Activated naive CD8-positive, alpha-beta T cell treated with anti-CD3 and anti-CD28 coated beads, Interleukin-2, amount 10 ng/mL, durations not matched to agents 7 days and 5 days (primary cell): Measurements from ENCODE around the gene RCAN1. TPM values are rescaled to one million over a fixed set of nuclear protein-coding genes. Genes with fewer than 3 reads are reported as not detected.
"Not testable (repeated sequence)": the region's sequence is repeated elsewhere in the genome, so short reads cannot be mapped to it uniquely, and the experiment has no call there.

ENCODE experiments used
- ATAC-seq: fragments of 150-1000 bp; cut with Tn5 transposase; one replicate; pipeline ENCODE4 v1.10.0; 2021; ENCODE audit warnings: low read depth, moderate library complexity
- POLR2A ChIA-PET: fragments of 350-600 bp; sonication (Branson Sonifier 250); formaldehyde crosslinking; loops from one replicate; lab custom pipeline; 2021; ENCODE audit warnings: antibody characterized with exemption; lab: Charles Lee
- DNase-seq: peaks from one replicate; pipeline ENCODE4 v3.0.0; 2021
- H3K27ac Mint-ChIP-seq: one replicate; pipeline ENCODE4 v1.8.0; 2022; ENCODE audit warnings: mild to moderate bottlenecking, mixed read lengths
- H3K27me3 Mint-ChIP-seq: one replicate; pipeline ENCODE4 v1.8.0; 2022; ENCODE audit warnings: mild to moderate bottlenecking, moderate library complexity, mixed read lengths
- H3K36me3 Mint-ChIP-seq: one replicate; pipeline ENCODE4 v1.8.0; 2021; ENCODE audit warnings: mild to moderate bottlenecking, mixed read lengths
- H3K4me1 Mint-ChIP-seq: one replicate; pipeline ENCODE4 v1.8.0; 2021; ENCODE audit warnings: mixed read lengths
- H3K4me3 Mint-ChIP-seq: one replicate; pipeline ENCODE4 v1.8.0; 2022; ENCODE audit warnings: mild to moderate bottlenecking, moderate library complexity, mixed read lengths
- H3K9me3 Mint-ChIP-seq: one replicate; pipeline ENCODE4 v1.8.0; 2021; ENCODE audit warnings: mixed read lengths
- total RNA-seq, 2 experiments: library from RNA; stranded (reverse); gene quantifications; one replicate each; pipeline ENCODE4 v1.2.3, GENCODE V29; 2021

RCAN1 gene
- total RNA-seq, 2 experiments from 2014 or later = 7.3 to 7.4 TPM

DNA sequence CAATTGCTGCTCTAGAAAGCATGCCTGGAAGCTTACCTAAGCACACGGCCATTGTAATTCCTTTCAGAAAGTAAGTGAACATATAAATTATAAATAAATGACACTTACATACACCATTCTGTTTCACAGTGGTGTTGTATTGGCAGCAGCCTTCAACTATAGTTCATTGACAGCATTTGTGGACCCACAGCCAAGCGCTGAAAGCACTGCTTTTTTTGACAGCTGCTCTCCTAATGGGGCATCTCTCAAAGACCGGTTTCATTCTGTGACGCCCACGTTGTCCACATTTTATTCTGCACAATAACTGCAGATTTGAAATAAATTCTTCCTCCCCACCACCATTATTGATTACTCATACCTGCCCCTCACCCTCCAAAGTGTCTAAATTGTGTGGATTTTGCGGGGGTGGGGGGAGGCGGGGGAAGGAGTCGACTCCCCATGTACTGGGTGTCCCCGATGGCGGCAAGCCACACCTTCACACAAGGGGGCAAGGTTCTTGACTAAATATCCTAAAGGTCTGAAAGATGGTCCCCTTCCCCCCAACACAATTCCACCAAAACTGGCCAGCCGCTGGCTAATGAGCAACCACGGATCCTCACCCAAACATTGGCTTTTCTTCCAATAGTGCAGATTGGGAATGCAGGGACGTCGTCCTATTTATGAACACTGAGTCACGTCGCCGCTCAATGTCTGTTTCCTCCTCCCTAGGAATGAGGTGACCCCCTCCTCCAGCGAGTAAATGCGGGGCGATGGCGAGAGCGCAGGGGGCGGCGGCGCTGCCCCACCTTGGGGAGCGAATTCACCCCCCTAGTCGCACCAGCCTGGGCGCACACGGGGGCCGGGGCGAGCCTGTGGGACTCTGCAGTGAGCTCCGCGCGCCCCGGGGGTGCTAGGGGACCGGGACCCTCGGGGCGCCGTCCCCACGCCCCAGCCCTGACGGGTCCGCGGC, 960 bp downstream of the RCAN1 start:
- no peaks in the 10 kb centered on the region for H3K9me3 Mint-ChIP-seq
- ATAC-seq (no peak), DNase-seq (no peak)
- peak overlapping the region; percentile 67 for H3K27ac Mint-ChIP-seq
- peaks cover 19% of the 10 kb centered on the region for H3K4me1 Mint-ChIP-seq
- H3K4me3 Mint-ChIP-seq = peak overlapping the region; percentile 81
- peaks cover 13% of the 10 kb centered on the region for H3K27me3 Mint-ChIP-seq
- no peaks in the 10 kb centered on the region for H3K36me3 Mint-ChIP-seq
- POLR2A ChIA-PET = no interaction called here

GRCh38 chr21:34612557-34612956, 2.4 kb downstream of the RCAN1 start:
- Mint-ChIP-seq H3K36me3 (no peaks in the 10 kb centered on the region), H3K4me3 (no peak overlapping the region), H3K4me1 (peaks cover 19% of the 10 kb centered on the region), H3K27me3 (peaks cover 13% of the 10 kb centered on the region), H3K9me3 (no peaks in the 10 kb centered on the region), H3K27ac (no peak overlapping the region)
- no peak for ATAC-seq
- no peak for DNase-seq
- POLR2A ChIA-PET = no interaction called here

DNA sequence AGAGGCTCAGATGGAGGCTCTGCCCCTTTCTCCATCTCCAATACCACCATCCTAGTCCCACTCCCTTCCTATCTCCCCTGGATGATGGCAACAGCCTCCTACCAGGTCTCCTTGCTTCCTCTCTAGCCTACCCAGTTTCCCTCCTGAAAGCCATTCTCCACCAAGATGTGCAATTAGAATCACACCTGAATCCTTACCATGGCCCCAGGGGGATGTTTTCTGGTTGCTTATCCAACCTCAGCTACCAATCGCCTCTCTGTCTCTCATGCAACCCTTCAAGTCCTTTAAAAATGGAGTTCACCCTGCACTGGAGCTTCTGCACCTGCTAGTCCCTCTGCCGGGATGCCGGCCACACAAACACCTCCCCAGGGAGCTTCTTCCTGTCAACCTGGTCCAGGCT, 2.9 kb downstream of the RCAN1 start:
- Mint-ChIP-seq H3K9me3 (no peaks in the 10 kb centered on the region), H3K27me3 (peaks cover 13% of the 10 kb centered on the region), H3K4me3 (no peak overlapping the region), H3K36me3 (no peaks in the 10 kb centered on the region), H3K27ac (no peak overlapping the region), H3K4me1 (peaks cover 19% of the 10 kb centered on the region)
- POLR2A ChIA-PET = no interaction called here
- ATAC-seq = no peak
- no peak for DNase-seq

DNA sequence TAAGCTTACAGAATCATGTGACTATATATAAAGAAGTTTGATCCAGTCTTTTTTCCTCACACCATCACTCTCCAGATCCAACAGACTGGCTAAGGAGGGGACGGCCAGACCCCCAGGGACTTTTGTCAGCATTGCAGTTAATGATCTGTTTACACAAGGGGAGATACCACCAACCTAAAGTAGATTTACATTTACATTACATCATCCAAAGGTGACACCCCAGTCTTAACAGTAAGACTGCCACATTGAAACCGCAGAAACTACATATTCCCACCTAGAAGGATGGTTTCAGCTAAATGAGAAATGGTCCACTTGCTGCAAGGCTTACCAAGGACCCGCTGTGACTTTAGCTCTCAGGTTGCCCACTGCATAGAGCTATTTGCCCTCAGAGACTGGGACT, 3.4 kb downstream of the RCAN1 start:
- ATAC-seq (no peak), DNase-seq (no peak)
- Mint-ChIP-seq H3K9me3 (no peaks in the 10 kb centered on the region), H3K27ac (no peak overlapping the region), H3K27me3 (peaks cover 13% of the 10 kb centered on the region), H3K4me1 (peaks cover 19% of the 10 kb centered on the region), H3K36me3 (no peaks in the 10 kb centered on the region), H3K4me3 (no peak overlapping the region)
- POLR2A ChIA-PET = no interaction called here

DNA sequence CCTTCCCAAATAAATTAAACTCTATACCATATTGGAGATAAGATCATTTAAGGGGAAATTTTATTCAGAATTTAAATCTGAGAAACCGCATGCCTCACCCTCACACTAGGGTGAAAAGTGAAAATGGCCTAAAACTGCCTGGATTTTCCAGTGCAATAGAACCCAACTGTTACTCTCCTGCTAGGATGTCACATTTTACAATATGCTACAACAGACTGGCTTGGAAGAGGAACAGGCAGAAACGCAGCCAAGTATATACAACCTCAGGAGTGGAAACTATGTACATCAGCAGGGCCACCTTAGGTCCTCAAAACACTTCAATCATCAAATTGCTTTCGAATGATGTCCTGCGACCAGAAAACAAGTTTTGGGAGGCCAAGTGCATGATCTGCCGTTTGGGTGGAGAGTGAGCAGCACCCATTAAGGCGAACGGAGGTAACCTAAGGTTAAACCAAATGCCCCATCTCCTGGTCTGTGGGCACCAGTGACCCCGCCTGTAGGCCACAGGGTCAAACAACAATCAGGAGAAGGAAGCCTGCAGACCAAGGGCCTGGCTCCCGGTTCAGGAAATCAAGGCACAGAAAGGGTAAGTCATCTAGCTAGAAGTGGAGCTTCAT, 4.9 kb downstream of the RCAN1 start:
- Mint-ChIP-seq H3K27me3 (peaks cover 13% of the 10 kb centered on the region), H3K4me3 (no peak overlapping the region), H3K36me3 (no peaks in the 10 kb centered on the region), H3K27ac (no peak overlapping the region), H3K9me3 (no peaks in the 10 kb centered on the region), H3K4me1 (peaks cover 17% of the 10 kb centered on the region)
- ATAC-seq (no peak), DNase-seq (no peak)
- POLR2A ChIA-PET = no interaction called here

DNA sequence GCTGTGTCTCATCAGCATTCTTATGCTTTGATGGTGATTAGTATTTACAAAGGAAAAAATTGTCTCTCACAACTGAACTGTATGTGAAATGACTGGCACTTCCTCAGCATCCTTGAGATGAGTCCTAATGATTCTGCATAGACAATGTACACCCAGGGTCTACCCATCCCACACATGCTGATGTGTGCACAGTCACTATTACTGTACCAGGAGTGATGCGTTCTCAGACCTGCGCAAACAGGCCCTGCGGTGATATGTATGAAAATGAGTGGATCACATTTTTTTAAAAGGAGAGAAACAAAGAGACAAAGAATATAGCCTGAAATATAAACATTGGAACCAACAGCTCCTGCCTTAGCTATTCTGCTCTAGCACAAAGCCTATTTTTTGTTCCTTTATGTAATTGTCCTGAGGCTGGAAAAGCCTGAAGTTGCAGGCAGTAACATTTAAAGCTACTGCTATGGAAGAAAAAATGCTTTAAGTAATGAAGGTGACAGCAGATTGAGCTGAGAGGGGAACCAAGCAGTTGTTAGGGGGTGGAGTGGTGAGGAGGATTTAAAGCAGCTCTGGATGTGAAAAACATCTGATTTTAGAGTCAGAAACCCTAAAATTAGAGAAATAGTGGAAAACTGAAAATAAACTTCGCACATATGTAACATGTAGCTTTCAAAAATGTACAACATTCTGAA, 5.5 kb downstream of the RCAN1 start:
- H3K4me3 Mint-ChIP-seq = no peak overlapping the region
- no peak for ATAC-seq
- H3K4me1 Mint-ChIP-seq = peaks cover 17% of the 10 kb centered on the region
- no peak overlapping the region for H3K27ac Mint-ChIP-seq
- H3K36me3 Mint-ChIP-seq = no peaks in the 10 kb centered on the region
- H3K27me3 Mint-ChIP-seq = peaks cover 13% of the 10 kb centered on the region
- H3K9me3 Mint-ChIP-seq = no peaks in the 10 kb centered on the region
- DNase-seq = no peak
- POLR2A ChIA-PET = no interaction called here

DNA sequence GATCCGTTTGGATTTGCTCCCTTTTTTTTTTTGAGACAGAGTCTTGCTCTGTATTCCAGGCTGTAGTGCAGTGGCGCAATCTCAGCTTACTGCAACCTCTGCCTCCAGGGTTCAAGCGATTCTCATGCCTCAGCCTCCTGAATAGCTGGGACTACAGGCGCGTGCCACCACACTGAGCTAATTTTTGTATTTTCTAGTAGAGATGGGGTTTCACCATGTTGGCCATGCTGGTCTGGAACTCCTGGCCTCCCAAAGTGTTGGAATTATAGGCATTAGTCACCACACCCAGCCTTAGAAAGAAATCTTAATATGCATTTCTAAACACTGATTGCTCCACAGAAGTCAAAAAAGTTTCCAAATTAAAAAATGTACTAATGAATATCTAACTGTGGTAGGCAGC, 7.5 kb downstream of the RCAN1 start:
- H3K36me3 Mint-ChIP-seq, POLR2A ChIA-PET, H3K27me3 Mint-ChIP-seq, H3K27ac Mint-ChIP-seq, H3K9me3 Mint-ChIP-seq, H3K4me3 Mint-ChIP-seq, ATAC-seq, DNase-seq, H3K4me1 Mint-ChIP-seq: not testable (repeated sequence)

DNA sequence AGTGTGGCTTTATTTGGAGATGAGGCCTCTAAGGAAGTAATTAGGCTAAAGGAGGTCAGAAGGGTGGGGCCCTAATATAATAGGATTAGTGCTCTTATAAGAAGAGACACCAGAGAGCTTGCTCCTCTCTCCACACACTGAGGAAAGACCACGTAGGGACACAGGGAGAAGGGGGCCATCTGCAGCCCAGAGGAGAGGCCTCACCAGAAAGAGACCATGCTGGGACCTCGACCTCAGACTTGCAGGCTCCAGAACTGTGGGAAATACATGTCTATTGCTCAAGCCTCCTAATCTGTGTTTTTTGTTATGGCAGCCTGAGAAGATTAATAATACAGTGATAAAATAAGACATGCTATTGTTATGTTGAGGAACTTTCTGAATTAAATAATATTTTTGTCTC, 8.3 kb downstream of the RCAN1 start:
- no peaks in the 10 kb centered on the region for H3K27me3 Mint-ChIP-seq
- DNase-seq (no peak), ATAC-seq (no peak)
- H3K4me1 Mint-ChIP-seq = no peaks in the 10 kb centered on the region
- POLR2A ChIA-PET = no interaction called here
- no peak overlapping the region for H3K27ac Mint-ChIP-seq
- H3K4me3 Mint-ChIP-seq = no peak overlapping the region
- no peaks in the 10 kb centered on the region for H3K9me3 Mint-ChIP-seq
- H3K36me3 Mint-ChIP-seq = no peaks in the 10 kb centered on the region

DNA sequence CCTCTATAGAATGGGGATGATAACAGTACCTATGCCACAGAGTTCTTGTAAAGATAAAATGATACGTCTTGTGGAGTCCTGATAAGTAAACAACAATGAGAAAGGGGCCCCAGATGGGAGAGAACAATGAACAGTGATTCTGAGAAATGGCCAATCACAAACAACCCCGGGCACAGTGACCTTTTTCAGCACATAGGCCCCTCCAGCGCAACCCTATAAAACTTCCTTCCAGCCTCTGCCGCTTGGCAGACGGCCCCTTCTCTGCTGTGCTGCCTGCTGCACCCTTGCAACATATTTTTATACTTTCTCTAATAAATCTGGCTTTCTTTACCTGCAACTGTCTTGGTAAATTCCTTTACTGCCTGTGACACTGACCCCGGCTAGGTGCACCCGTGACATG, 8.9 kb downstream of the RCAN1 start:
- Mint-ChIP-seq H3K4me1 (no peaks in the 10 kb centered on the region), H3K27me3 (no peaks in the 10 kb centered on the region), H3K27ac (no peak overlapping the region), H3K36me3 (no peaks in the 10 kb centered on the region), H3K9me3 (no peaks in the 10 kb centered on the region), H3K4me3 (no peak overlapping the region)
- POLR2A ChIA-PET = interaction anchor here (0.7 kb wide), 1 partner anchor 988 kb away, joined by 4 read pairs; no protein-coding TSS in a partner anchor
- no peak for ATAC-seq
- no peak for DNase-seq

GRCh38 chr21:34604956-34605355, 10.0 kb downstream of the RCAN1 start:
- H3K4me3 Mint-ChIP-seq, H3K4me1 Mint-ChIP-seq, DNase-seq, H3K27ac Mint-ChIP-seq, POLR2A ChIA-PET, H3K9me3 Mint-ChIP-seq, H3K36me3 Mint-ChIP-seq, H3K27me3 Mint-ChIP-seq, ATAC-seq: not testable (repeated sequence)

GRCh38 chr21:34604556-34604955, 10.4 kb downstream of the RCAN1 start:
- DNase-seq = no peak
- ATAC-seq = no peak
- POLR2A ChIA-PET = no interaction called here
- no peak overlapping the region for H3K4me3 Mint-ChIP-seq
- H3K4me1 Mint-ChIP-seq = no peaks in the 10 kb centered on the region
- no peak overlapping the region for H3K27ac Mint-ChIP-seq
- no peaks in the 10 kb centered on the region for H3K36me3 Mint-ChIP-seq
- no peaks in the 10 kb centered on the region for H3K9me3 Mint-ChIP-seq
- H3K27me3 Mint-ChIP-seq = no peaks in the 10 kb centered on the region

GRCh38 chr21:34603710-34604057, 11.2 kb downstream of the RCAN1 start:
- H3K36me3 Mint-ChIP-seq = no peaks in the 10 kb centered on the region
- DNase-seq (no peak), ATAC-seq (no peak)
- H3K4me1 Mint-ChIP-seq = no peaks in the 10 kb centered on the region
- no peak overlapping the region for H3K4me3 Mint-ChIP-seq
- POLR2A ChIA-PET = no interaction called here
- H3K27ac Mint-ChIP-seq = no peak overlapping the region
- H3K9me3 Mint-ChIP-seq = no peaks in the 10 kb centered on the region
- no peaks in the 10 kb centered on the region for H3K27me3 Mint-ChIP-seq

- H3K36me3 Mint-ChIP-seq = no peaks in the 10 kb centered on the region
- POLR2A ChIA-PET = no interaction called here
- ATAC-seq = peak; percentile 83
- H3K4me1 Mint-ChIP-seq = no peaks in the 10 kb centered on the region
- H3K27ac Mint-ChIP-seq = no peak overlapping the region
- no peaks in the 10 kb centered on the region for H3K9me3 Mint-ChIP-seq
- no peaks in the 10 kb centered on the region for H3K27me3 Mint-ChIP-seq
- DNase-seq = peak; percentile 70
- no peak overlapping the region for H3K4me3 Mint-ChIP-seq
These were observed 11.8 kb downstream of the RCAN1 start for GRCh38 chr21:34603002-34603709.
